ENCODE results near the gene FRS2.

FRS2 gene

DNA sequence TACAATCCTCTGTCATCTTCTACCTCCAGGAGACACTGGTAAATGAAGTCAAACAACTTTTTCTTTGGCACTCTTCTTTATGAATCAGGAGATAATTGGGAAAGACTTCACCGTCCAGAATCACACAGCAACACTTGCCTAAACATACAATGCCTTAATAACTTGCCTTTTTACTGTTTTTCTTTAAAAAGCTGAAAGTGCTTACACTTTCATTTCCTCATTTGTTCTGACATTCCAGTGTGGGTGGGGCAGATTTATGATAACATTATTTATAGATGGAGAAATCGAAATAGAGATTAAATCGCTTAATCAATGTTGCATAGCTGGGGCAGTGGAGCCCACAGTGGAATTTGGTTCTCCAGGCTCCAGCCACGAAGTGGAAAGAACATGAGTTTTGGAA, 2.8 kb upstream of the FRS2 start:
- no peak for DNase-seq

DNA sequence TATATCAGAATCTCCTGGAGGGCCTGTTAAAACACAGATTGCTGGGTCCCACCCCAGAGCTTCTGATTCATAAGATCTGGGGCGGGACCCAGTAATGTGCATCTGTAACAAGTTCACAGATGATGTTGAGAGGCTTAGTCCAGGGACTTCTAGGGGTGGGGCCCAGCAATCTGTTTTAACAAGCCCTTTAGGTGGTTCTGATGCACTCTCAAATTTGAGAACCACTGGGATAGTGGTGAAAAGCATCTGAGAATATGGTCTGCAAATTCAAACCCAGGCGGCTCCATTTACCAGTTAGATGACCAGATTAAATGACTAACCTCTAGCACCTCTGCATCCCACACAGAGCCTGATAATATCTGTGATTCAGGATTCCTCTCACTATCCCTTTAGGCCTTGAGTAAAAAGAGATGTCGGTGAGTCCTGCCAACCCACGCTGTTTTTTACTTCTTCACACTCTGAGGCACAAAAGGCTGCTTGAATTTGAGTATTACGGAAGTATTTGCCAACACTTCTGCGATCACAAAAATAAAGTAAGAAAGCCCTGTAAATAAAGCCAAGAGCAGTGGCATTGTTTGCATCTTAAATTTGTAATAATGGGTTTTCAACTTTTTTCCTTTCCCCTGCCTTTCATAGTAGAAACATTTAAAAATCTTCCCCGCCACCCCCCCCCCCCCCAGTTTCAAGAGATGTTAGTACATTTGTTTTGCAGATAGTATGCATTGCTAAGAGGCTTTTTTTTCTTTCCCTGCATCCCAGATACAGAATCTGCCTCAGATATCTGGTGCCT, 1.8 kb upstream of the FRS2 start:
- DNase-seq, result no peak

DNA sequence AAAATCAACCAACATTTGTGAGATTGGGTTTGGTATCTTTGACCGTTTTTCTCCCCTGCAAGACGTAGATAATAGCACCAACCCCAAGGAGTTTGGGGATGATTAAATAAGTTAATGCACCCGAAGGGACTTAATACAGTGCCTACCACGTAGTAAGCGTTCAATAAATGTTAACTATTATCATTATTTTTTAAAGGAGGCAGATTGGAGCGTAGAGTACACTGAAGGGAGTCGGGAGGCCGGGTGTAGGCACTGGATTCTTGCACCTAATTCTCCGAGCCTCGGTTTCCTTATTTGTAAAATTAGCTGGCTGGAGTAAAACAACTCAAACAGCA, 367 bp upstream of the FRS2 start:
- no peak for DNase-seq

DNA sequence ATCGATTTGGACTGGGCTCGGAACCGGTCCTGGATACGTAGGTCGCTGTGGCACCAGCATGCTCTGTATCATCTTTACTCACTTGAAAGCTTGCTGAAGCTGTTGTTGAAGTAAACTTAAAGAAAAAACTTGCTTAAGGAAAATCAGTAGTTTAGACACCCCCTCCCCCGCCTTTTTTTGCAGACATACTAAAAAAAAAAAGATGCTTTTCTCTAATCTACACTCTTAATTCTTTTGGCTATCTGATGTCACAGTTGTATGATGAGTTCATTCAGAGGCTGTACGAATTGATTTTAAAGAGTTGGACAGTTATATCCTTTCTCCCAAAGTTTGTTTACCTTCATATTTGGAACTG, 865 bp downstream of the FRS2 start:
- DNase-seq, result no peak

DNA sequence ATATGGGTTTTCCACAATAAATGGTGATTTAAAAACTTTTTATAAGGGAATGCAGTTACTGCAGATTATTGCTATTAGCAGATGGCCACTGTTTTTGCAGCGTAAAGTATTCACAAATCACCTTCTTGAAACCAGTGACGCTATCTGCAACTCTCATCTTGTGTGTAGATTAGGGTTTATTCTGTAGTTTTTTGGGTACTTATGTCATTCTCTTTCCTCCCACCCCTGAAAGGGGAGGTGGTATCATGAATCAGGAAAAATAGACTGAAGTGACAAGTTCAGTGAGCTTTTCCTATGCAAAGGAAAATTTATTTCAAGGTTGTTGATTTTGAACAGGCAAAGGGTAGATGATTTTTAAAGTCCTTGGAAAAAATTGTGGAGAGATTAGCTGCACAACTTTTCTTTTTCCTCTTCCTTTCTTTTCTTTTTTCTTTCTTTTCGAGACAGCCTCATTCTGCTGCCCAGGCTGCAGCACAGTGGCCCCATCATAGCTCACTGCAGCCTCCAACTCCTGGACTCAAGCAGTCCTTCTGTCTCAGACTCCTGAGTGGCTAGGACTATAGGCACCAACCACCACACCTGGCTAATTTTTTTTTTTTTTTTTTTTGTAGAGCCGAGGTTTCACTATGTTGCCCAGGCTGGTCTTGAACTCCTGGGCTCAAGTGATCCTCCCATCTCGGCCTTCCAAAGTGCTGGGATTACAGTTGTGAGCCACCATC, 1.6 kb downstream of the FRS2 start:
- DNase-seq, result no peak

DNA sequence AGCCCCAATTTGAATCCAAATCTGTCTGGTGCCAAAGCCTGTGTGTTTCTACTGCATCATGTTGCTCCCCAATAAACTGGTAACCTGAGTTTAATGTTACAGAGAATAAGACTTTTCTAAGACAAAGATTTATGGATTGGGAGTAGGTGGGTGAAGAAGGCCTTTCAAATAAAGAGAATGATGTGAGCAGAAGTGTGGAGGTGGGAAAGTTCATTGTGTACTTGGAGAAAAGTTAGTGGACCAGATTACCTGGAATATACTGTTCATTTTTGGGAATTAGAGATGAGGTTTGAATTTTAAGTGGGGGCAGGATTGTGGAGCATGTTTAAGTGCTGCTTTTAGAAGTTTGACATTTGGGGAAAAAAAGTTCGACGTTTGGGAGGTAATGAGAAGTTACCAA, 3.1 kb downstream of the FRS2 start:
- no peak for DNase-seq

DNA sequence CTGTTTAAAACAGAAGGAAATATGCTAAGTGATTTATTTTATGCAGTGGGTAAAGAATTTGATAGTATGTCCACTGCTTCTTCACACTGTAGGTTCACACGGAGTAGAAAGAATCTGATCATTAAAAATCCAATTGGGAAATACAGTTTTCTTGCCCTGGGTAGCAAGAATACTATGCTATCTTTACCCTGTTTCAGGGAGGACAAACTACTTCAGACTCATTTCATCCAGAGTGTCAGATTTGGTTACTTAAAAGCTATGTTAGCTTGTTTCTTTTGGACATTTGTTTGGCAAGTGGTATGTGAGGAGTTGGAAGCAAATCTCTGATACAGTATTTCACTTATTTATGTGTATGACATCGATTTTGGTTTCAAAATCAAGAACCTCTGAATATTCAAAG, 4.3 kb downstream of the FRS2 start:
- DNase-seq, result no peak

DNA sequence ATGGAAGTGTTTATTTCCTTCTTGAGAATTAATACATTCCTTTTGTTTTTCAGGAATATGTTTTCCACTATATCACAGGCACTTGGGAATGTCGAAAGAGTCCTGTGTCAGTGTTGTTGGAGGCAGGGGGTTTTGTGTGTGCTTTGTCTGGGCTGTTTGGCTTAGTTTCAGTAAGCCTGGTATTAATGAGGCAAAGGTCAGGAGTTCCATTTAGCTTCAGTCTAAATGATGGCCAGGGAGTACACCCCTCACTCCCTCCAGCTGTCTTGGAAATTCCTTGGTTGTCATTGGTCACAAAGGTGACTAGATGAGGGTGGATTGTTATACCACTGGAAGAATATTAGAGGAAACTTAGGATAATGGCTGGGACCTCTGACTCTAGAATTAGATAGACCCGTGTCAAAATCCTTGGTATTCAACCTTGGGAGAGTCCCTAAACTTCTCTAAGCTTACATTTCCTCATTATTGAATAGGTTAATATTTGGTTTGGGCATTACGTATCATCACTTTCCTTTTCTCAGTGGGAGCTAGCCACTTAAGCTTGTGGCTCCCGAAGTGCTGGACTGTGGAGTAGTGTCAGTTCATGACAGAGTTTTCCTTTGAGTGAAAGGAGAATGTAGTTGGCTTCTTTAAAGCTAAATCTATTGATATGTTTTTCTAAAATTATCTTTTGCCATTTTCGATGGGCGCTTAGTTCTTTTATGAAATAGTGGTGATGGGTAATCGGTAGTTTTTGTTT, 5.2 kb downstream of the FRS2 start:
- DNase-seq, result no peak

DNA sequence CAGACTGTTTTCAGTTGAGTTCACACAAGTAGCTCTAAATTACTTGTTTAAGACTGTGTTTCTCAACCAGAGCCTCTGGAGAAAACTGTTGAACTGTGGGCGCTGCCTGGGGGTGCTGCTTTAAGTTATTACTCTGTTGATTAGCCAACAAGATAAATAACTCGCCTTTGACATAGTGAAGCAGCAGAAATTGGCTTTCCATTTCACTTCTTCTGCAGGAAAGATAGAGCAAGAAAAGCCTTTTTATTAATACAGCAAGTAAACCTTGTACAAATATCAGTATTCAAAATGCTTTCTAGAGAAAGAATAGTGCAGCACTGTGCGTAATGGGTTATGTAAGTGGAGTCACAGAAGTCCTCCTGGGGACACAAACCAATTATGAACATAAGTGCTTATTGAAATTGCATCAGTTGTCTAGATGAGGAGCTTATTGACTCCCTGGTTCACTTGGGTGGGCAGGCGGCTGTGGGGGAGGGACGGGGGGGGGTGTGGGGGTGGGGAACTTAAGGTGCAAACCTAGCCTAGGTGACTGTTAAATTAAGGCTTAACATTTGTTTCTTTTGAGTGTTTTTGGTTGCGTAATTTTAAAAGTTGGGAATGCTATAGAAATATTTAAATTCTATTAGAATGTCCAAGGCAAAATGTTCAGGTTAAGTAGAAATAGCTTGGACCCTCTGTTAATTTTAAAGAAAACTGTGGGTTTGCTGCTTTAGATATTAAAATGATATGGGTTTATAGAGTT, 6.3 kb downstream of the FRS2 start:
- no peak for DNase-seq

DNA sequence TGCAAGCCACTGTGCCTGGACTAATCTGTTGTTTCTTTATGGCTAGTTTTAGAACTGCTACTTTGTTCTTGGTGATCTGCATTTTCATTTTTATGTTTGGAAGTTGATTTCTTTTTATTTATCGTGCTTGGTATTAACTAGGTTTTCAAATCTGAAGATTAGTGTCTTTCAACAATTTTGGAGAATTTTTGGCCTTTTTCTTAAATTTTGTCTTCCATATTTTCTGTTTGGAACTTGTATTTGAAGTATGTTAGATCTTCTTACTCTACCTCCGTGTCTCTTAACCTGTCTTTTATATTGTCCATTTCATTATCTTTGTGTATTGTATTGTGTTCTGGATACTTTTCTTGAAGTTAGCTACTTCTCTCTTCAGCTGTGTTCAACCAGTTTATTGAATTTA, 9.5 kb downstream of the FRS2 start:
- no peak for DNase-seq

DNA sequence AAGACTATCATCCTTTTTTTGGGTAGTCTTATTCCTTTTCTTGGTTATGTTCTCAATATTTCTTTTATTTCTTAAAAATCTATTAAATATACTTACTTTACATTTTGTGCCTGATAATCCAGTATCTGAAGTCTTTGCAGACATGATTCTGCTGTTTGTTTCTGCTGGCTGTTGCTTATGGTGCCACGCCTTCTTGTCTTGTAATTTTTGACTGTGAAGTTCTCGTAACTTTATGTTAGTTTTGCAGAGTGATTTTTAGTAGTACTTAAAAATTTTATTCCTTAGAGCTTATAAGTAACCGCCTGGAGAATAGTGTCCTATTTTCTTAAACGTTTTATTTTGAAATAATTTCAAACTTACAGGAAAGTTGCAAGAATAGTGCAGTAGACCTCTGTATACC, 10.5 kb downstream of the FRS2 start:
- no peak for DNase-seq

DNA sequence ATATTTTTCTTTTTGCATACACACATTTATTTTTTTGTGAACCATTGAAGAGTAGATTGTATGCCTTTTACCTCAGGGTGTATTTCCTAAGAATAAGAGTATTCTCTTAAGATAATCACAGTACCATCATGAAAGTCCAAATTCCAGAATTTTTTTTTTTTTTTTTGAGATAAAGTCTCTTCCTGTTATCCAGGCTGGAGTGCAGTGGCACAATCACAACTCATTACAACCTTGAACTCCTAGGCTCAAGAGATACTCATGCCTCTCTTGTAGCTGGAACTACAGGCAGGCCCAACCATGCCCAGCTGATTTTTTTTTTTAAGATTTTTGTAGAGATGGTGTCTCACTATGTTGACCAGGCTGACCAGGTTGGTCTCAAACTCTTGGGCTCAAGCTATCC, 10.9 kb downstream of the FRS2 start:
- no peak for DNase-seq

DNA sequence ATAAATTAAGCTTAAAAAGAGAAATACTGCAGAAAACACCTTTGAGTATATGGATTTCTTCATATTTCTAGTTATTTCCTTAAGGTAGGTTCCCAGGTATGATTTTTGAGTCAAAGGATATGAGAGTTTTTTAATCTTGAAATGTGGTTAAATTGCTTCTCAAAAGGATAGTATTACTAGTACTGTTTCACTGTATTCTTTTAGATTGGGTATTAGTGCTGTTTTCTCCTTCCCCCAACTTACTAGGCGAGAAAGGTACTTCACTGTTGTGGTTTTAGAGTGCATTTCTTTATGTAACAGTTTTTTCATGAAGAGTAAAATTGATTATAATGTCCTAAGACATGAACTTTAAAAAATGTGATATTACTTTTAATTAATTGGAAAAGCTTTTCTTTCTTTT, 13.5 kb downstream of the FRS2 start:
- no peak for DNase-seq

DNA sequence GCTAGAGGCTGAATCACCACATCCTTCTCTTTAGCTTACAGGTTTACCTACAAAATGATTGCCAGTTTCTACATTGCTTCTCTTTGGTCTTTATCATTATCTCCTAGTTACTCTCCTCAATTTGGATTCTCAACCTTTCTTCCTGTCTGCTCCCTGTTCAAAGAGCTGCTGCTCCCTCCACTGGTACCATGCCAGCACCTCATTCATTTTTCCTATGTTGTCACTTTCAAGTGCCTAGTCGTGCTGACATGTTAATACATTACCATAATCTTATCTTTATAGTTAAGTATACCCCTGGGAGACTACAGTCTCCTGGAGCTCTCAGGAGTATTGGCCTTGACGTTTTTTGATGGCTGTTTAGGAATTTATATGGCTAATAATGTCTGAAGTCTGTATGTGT, 14.2 kb downstream of the FRS2 start:
- no peak for DNase-seq

DNA sequence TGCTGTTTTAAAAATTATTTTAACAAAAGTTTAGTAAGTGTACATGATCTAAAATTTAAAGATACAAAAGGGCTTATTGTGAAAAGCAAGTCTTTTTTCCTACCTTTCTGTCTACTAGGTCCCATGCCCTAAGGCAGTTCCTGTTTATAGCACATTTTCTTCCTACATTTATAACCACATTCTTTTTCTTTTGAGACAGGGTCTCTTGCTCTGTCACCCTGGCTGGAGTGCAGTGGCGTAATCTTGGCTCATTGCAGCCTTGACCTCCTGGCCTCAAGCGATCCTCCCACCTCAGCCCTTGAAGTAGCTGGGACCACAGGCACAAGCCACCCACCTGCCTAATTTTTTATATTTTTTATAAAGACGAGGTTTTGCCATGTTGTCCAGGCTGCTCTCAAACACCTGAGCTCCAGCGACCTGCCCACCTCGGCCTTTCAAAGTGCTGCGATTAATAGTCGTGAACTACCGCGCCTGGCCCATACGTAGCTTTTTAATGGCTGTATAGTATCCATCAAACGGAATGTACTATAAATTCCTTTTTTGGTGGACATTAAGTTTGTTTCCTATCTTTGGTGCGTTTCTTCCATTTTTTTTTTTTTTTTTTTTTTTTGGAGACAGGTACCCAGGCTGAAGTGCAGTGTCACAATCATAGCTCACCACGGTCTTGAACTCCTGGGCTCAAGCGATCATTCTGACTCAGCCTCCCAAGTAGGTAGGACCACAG, 20.9 kb downstream of the FRS2 start:
- DNase-seq, result no peak

DNA sequence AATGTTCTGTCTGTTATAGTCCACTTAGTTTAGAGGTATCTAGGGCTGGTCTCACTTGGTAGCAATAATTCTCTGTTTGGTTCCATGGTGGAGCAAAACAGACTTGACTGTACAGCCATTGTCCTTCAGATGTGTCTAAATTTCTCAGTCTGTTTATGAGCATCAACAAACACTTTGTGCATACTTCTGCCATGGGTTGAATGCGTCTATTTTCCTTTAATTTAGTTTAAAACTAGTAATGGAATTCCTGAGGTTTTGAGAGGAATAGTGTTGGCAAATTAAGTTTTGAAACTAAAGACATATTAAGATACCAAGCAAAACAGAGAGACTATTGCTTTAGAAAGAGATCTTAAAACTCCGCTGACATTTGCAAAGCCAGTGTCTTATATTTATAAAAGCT, 22.6 kb downstream of the FRS2 start:
- DNase-seq, result no peak

DNA sequence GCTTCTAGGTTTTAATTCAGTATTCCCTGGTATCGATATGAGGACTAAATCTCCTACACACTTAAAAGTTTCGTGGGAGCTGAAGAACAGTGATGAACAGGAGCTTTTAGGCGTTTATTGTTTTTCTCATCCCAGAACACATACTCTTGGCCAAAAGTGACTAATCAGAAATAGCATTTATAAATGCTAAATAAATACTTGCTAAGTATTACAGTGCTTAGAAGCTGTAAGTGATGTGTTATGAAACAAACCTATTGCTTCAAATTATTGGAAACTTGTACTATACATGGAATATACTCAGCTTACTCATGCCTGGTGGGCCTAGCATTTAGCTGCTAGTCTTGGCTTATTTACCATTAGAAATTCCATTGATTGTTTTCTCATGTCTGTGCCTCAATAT, 24.9 kb downstream of the FRS2 start:
- DNase-seq, result no peak

DNA sequence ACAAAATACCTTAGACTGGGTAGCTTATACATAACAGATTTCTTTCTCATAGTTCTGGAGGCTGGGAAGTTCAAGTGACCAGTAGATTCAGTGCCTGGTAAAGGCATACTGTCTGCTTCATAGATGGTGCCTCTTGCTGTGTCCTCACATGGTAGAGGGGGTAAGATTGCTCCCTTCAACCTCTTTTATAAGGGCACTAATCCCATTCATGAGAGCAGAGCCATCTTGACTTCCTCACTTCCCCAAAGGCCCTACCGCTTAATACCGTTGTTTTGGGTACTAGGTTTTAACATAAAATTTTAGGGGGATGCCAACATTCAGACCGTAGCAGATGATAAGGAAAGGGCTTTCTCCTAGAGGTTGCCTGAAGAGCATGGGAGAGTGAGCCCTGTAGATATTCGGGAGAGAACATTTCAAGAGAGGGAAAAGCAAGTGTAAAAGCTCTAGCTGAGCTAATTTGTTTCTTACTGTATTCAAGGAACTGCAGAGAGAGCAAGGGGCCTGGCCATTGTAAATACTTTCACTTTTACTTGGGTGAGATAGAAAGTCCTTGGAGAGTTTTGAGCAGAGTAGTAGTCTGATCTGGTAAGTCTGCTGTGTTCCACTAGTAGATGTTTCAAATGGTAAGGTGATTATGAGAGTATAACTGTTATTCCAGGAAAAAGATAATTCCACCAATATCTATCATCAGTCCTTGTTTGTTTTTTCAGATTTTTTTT, 27.3 kb downstream of the FRS2 start:
- no peak for DNase-seq

DNA sequence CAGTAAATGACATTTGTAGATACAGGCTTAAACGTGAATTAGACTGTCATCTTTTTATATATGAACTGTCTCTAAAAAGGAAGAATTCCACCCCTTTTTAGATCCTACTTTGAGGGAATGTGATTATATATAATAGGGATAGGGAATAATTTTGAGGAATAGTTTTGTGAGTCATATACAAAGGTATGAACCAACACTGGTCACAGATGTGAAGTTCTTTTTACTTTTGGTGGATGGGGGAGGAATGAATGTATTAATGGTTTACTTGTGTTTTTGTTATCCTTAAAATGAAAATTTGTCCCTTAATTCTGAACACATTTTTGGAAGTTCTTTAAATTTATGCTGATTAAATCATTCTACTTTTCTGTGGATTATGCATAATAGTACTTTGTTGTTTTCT, 30.4 kb downstream of the FRS2 start:
- DNase-seq, result no peak

DNA sequence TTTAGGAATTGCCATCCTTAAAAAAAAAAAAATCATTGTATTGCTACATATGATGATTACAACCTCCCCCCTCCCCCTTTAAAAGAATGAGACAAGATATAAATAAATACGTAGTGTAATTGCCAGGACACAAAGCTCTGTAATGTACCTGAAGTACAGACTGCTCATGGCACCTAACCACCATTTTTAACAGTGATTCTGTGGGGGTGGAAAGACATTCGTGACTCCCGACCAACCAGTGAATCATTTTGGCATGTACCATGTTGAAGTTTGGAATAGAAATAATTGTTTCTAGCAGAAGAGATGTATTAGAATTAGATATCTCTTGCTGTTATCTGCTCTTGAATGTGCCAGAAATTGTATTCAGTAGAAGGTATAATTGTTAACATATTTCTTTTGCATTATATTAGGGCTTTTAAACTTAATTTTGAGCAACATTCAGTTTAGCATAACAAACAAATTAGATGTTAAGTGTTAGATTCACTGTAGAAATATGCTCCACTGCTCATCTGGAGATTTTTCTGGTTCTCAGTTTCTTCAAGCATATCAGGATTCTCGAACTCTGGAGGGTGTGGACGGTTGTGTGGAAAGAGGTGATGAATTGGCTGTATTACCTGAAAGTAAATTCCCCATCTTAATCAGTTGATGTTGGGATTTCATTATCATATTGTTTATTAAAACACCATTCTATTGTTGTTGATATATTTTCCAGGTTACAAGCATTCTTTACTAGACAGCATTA, 31.1 kb downstream of the FRS2 start:
- no peak for DNase-seq

DNA sequence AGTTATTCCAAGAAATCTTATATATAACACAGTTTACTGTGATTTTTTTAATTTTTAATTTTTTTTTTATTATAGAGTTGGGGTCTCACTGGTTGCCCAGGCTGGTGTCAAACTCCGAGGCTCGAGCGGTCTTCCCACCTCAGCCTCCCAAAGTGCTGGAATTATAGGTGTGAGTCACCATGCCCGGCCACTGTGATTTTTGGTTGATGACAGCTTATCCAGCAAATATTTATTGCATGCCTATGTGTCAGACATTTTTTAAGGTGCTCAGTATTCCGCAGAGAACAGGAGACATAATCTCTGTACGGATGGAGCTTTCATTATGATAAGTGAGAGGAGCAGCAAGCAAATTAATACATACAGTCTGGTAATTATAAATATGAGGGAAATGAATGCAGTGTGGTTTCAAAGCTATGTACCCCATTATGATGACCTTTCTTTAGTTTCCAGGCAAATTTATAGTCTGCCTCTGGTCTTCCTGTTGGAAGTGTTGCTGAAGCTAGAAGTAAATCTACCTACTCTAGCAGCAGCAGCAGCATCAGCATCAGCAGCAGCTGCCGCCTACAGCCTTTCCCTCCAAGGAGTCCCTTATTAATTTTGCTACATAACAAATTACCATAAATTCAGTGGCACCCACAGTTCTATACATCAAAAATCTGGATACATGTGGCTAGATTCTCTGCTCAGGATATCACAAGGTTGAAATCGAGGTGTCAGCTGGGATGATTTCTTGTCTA, 32.3 kb downstream of the FRS2 start:
- DNase-seq, result no peak

All from activated CD8-positive, alpha-beta memory T cell treated with anti-CD3 and anti-CD28 coated beads, Interleukin-2, amount 50 U/mL, for 4 hours (primary cell).